Suprapubic skin (tissue), 4 donors: Measurements from ENCODE around the gene EEIG2.

Experiments
- CTCF ChIP-seq, 2 donors: fragments of 200-600 bp in 1 of 2; fragments of 450-650 bp in 1 of 2; sonication (generic) in 1 of 2; IDR thresholded peaks; one replicate each; pipeline ENCODE4 v1.5.1; 2016 to 2019; ENCODE audit warnings: antibody characterized with exemption in 2 of 2, mild to moderate bottlenecking in 1 of 2, moderate library complexity in 1 of 2
- EP300 ChIP-seq: sonication (generic); formaldehyde crosslinking; IDR thresholded peaks from one replicate; pipeline ENCODE4 v1.6.1; 2017; ENCODE audit warnings: antibody characterized with exemption
- POLR2A ChIP-seq, 2 donors: fragments of 450-650 bp; IDR thresholded peaks; one replicate each; pipeline ENCODE4 v1.6.1; 2017; ENCODE audit warnings: antibody characterized with exemption in 2 of 2, mild to moderate bottlenecking in 2 of 2, moderate library complexity in 2 of 2
- POLR2AphosphoS5 ChIP-seq, 3 donors: sonication (generic); formaldehyde crosslinking; IDR thresholded peaks; one replicate each; pipeline ENCODE4 v1.6.1; 2017; ENCODE audit warnings: antibody characterized with exemption in 3 of 3

GRCh38 chr1:108598340-108598739 lies 38.4 kb downstream of the EEIG2 start:
- TF ChIP-seq POLR2A (IDR thresholded peaks at IDR 0.05) (no peak), EP300 (no peak), CTCF (IDR thresholded peaks at IDR 0.05) (no peak), POLR2AphosphoS5 (IDR thresholded peaks at IDR 0.05) (no peak)
